K562 (cell line): Measurements from ENCODE around the gene DBX2. TPM values are rescaled to one million over a fixed set of nuclear protein-coding genes. Genes with fewer than 3 reads are reported as not detected.

Experiments
- ATAC-seq: fragments of 200-7000 bp; cut with Tn5 transposase; 3 replicates; pipeline ENCODE4 v1.9.1; 2020; ENCODE audit warnings: moderate library complexity
- BruUV-seq: library from RNA; stranded (reverse); fragments of 400-500 nt; replicated peaks from 2 replicates; lab custom pipeline; 2021; lab: Mats Ljungman, UMichigan
- CTCF ChIA-PET: fragments of 300-600 bp; formaldehyde crosslinking; extraction: SDS; loops from one replicate; lab custom pipeline; 2021; ENCODE audit warnings: low intra/inter-chr PET ratio; lab: Yijun Ruan, JAX
- POLR2A ChIA-PET: fragments of 300-600, 350-650 bp; sonication (Branson Sonifier 250); formaldehyde crosslinking; extraction: SDS; loops from one replicate; lab custom pipeline; 2021; ENCODE audit warnings: antibody characterized with exemption, inconsistent platforms; lab: Yijun Ruan, JAX
- DNase-seq, 4 experiments: peaks; one replicate each; pipeline versions ENCODE4 v3.0.0 to v3.0.0-alpha.2; 2011 to 2018; ENCODE audit warnings: low spot score in 3 of 4, mixed read lengths in 3 of 4; ENCODE audit errors: extremely low read depth in 1 of 4
- FAIRE-seq: peaks from 2 replicates; lab custom pipeline; 2011; peaks lifted over from hg19 to GRCh38; lab: Jason Lieb, UNC
- H2AFZ ChIP-seq: 2 replicates; pipeline ENCODE4 v1.6.0; 2011; ENCODE audit warnings: low read depth, low read length, control low read depth, inconsistent platforms
- H3K27ac ChIP-seq: fragments of 200-600 bp; 3 replicates; pipeline ENCODE4 v1.8.0; 2011; ENCODE audit warnings: low read depth, mild to moderate bottlenecking, control low read depth, inconsistent platforms, low read length, moderate library complexity, mixed read lengths; ENCODE audit errors: extremely low read depth
- H3K27me3 ChIP-seq, 2 experiments: fragments of 300-600 bp in 1 of 2; 2 replicates in 1 of 2; 3 replicates in 1 of 2; pipeline versions ENCODE4 v1.6.0 to v1.8.0; 2011; ENCODE audit warnings: inconsistent platforms in 2 of 2, low read length in 2 of 2, mild to moderate bottlenecking in 1 of 2, mixed read lengths in 1 of 2, moderate library complexity in 1 of 2; ENCODE audit not compliant: control insufficient read depth in 2 of 2, insufficient read depth in 2 of 2
- H3K36me3 ChIP-seq: fragments of 300-600 bp; 3 replicates; pipeline ENCODE4 v1.8.0; 2011; ENCODE audit warnings: mild to moderate bottlenecking, low read length, inconsistent platforms; ENCODE audit not compliant: control insufficient read depth, insufficient read depth
- H3K4me1 ChIP-seq, 2 experiments: fragments of 200-600 bp in 1 of 2; replicated peaks in 1 of 2; 2 replicates in 1 of 2; 3 replicates in 1 of 2; pipeline versions ENCODE4 v1.5.1 to v1.8.0; 2011; ENCODE audit warnings: inconsistent platforms in 2 of 2, low read length in 2 of 2, mild to moderate bottlenecking in 1 of 2, mixed read lengths in 1 of 2, moderate library complexity in 1 of 2; ENCODE audit not compliant: control insufficient read depth in 2 of 2, insufficient read depth in 2 of 2
- H3K4me2 ChIP-seq: 2 replicates; pipeline ENCODE4 v1.6.1; 2011; ENCODE audit warnings: low read length, control low read depth, inconsistent platforms, mixed read lengths; ENCODE audit not compliant: insufficient read depth
- H3K4me3 ChIP-seq: fragments of 200-600 bp; sonication (generic), shearing (Covaris generic); 2 replicates; pipeline ENCODE4 v1.5.1; 2016; ENCODE audit warnings: control low read depth, inconsistent platforms
- H3K79me2 ChIP-seq: fragments of 200-600 bp; 3 replicates; pipeline ENCODE4 v1.8.0; 2011; ENCODE audit warnings: low read length, inconsistent platforms; ENCODE audit not compliant: control insufficient read depth, insufficient read depth
- H3K9ac ChIP-seq, 2 experiments: 2 replicates each; pipeline versions ENCODE4 v1.6.0 to v1.6.1; 2011; ENCODE audit warnings: low read depth in 2 of 2, low read length in 2 of 2, control low read depth in 1 of 2, inconsistent platforms in 1 of 2, mild to moderate bottlenecking in 1 of 2, mixed read lengths in 1 of 2; ENCODE audit not compliant: insufficient read depth in 1 of 2
- H3K9me1 ChIP-seq: one replicate; pipeline ENCODE4 v1.6.0; 2011; ENCODE audit warnings: inconsistent platforms, mild to moderate bottlenecking, low read length, moderate library complexity; ENCODE audit not compliant: control insufficient read depth, insufficient read depth
- H3K9me3 ChIP-seq: replicated peaks from 2 replicates; pipeline ENCODE4 v1.5.1; 2011; ENCODE audit warnings: low read depth, low read length, inconsistent platforms; ENCODE audit not compliant: control insufficient read depth, insufficient read depth
- H4K20me1 ChIP-seq: replicated peaks from 2 replicates; pipeline ENCODE4 v1.6.1; 2011; ENCODE audit warnings: low read length, inconsistent platforms, mixed read lengths; ENCODE audit not compliant: control insufficient read depth, insufficient read depth
- BACH1 ChIP-seq: fragments of 200-800 bp; sonication (Bioruptor generic); IDR thresholded peaks from 2 replicates; pipeline ENCODE4 v1.6.1; 2016; ENCODE audit warnings: missing genetic modification characterization, missing compliant biosample characterization
- HDGF ChIP-seq: fragments of 450-650 bp; IDR thresholded peaks from 2 replicates; pipeline ENCODE4 v1.6.1; 2016
- JUNB ChIP-seq: fragments of 450-650 bp; formaldehyde crosslinking; conservative IDR thresholded peaks from 2 replicates; pipeline ENCODE4 v1.4.0; 2020; ENCODE audit warnings: mild to moderate bottlenecking
- KAT7 ChIP-seq: sonication (generic); formaldehyde crosslinking; IDR thresholded peaks from 2 replicates; pipeline ENCODE4 v1.8.0; 2022; ENCODE audit warnings: missing genetic modification reagents, mild to moderate bottlenecking, borderline replicate concordance
- PPARD ChIP-seq: fragments of 250-450 bp; sonication (Bioruptor Pico); IDR thresholded peaks from 2 replicates; pipeline ENCODE4 v1.8.0; 2022; ENCODE audit warnings: inconsistent platforms, mild to moderate bottlenecking, moderate library complexity
- SNIP1 ChIP-seq: fragments of 450-650 bp; IDR thresholded peaks from 2 replicates; pipeline ENCODE4 v1.7.1; 2017; ENCODE audit warnings: low read depth, mild to moderate bottlenecking
- SNRNP70 ChIP-seq: fragments of 200-400 bp; formaldehyde crosslinking; optimal IDR thresholded peaks from 2 replicates; pipeline ENCODE3; 2017; ENCODE audit warnings: low read depth, low read length
- ZNF347 ChIP-seq: fragments of 450-650 bp; formaldehyde crosslinking; IDR thresholded peaks from 2 replicates; pipeline ENCODE4 v1.4.0; 2020; ENCODE audit warnings: low read depth, mild to moderate bottlenecking, moderate library complexity
- WGBS: fragments of 100-300 bp; shearing (Covaris generic); methylation state at CpG from one replicate; pipeline ENCODE4 v1.1.6; 2016; ENCODE audit warnings: low coverage, mixed read lengths; ENCODE audit not compliant: insufficient coverage; ENCODE audit errors: missing lambda C conversion rate; 5-methylcytosine and 5-hydroxymethylcytosine counted together
- in situ Hi-C: fragments of 300-500 bp; cut with MboI; formaldehyde crosslinking; loops from 4 replicates; pipeline ENCODE4 v1.15.0; 2018; ENCODE audit warnings: inconsistent platforms, mixed read lengths
- intact Hi-C: fragments of 100-400 bp; cut with micrococcal nuclease; formaldehyde crosslinking; loops from 2 replicates; pipeline ENCODE4 v1.14.2; 2022
- polyA plus RNA-seq, 8 experiments: library from polyadenylated mRNA; depleted of rRNA in 4 of 8; stranded (reverse) in 5 of 8; unstranded in 3 of 8; fragments of >200 nt; fragmentation: Nextera tagmentation in 2 of 8; fragmentation: Illumina TruSeq in 1 of 8; extraction: Ambion mirVana in 2 of 8; extraction: Trizol in 1 of 8; gene quantifications; 2 replicates each; pipeline versions ENCODE4 v1.2.1 to v1.2.3, GENCODE V29; 2011 to 2014; ENCODE audit warnings: inconsistent platforms in 1 of 8, missing spikeins in 1 of 8
- total RNA-seq, 7 experiments: library from RNA; depleted of rRNA in 6 of 7; stranded (reverse); fragments of >200 nt in 6 of 7; fragmentation: Illumina TruSeq in 2 of 7; extraction: Trizol in 2 of 7; gene quantifications; 2 replicates each; pipeline versions ENCODE4 v1.2.1 to v1.2.3, GENCODE V29; 2011 to 2021; ENCODE audit warnings: low replicate concordance in 1 of 7
- TF ChIP-seq, protein P1 (sequence below): sonication (generic); formaldehyde crosslinking; IDR thresholded peaks from 2 replicates; pipeline ENCODE4 v1.8.0; 2022; ENCODE audit warnings: missing genetic modification reagents, mild to moderate bottlenecking, moderate library complexity, borderline replicate concordance

DBX2 gene
- total and polyA plus RNA-seq, 9 of the 15 experiments (the other 6 are each of a cell fraction or from before 2014, with no cell fraction given): not detected

DNA sequence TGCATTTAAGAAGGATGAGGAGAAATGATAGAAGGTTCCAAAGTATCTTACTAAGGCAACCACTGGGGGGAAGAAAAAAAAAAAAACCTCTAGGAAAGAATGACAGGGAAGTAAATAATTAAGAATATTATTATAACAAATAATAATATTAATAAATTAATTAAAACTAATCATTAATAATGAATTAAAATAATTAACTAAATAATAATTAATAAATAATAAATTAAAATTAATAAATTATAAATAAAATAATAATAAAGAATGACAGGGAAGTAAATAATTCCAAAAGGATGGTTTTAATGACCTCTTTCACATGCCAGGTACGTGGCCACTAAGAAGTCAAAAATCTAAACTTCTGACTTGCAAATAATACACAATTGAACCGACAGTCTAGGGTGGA is 9.9 kb downstream of the DBX2 start:
- H4K20me1 ChIP-seq: no peaks in the 10 kb centered on the region
- H2AFZ ChIP-seq: no peak overlapping the region
- no peak overlapping the region for H3K27ac ChIP-seq
- TF ChIP-seq SNIP1 (no peak), HDGF (no peak), KAT7 (CRISPR knock-in tag) (no peak), SNRNP70 (no peak), ZNF347 (CRISPR knock-in tag) (no peak), PPARD (CRISPR knock-in tag) (no peak), JUNB (CRISPR knock-in tag) (no peak), BACH1 (no peak)
- TF ChIP-seq, protein P1, sequence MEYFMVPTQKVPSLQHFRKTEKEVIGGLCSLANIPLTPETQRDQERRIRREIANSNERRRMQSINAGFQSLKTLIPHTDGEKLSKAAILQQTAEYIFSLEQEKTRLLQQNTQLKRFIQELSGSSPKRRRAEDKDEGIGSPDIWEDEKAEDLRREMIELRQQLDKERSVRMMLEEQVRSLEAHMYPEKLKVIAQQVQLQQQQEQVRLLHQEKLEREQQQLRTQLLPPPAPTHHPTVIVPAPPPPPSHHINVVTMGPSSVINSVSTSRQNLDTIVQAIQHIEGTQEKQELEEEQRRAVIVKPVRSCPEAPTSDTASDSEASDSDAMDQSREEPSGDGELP (CRISPR knock-in tag): no peak
- WGBS: 5% methylated on average over 2 of the region's 2 CpGs
- CTCF ChIA-PET: no interaction called here
- no peaks in the 10 kb centered on the region for H3K9me1 ChIP-seq
- FAIRE-seq: no peak
- in situ Hi-C loops (no loop called here), intact Hi-C loops (no loop called here)
- no peaks in the 10 kb centered on the region for H3K9me3 ChIP-seq
- BruUV-seq: no TSS peak
- H3K4me1 ChIP-seq: no peaks in the 10 kb centered on the region
- no peak overlapping the region for H3K4me2 ChIP-seq
- H3K27me3 ChIP-seq: no peaks in the 10 kb centered on the region
- ATAC-seq: no peak
- DNase-seq: no peak
- H3K36me3 ChIP-seq: no peaks in the 10 kb centered on the region
- H3K9ac ChIP-seq: no peak overlapping the region
- no peak overlapping the region for H3K4me3 ChIP-seq
- POLR2A ChIA-PET: no interaction called here
- H3K79me2 ChIP-seq: no peaks in the 10 kb centered on the region
